PFSK-1 (cell line): ENCODE measurements around the gene CCDC33.

Experiments used
- POLR2AphosphoS5 ChIP-seq: IDR thresholded peaks from 2 replicates; pipeline ENCODE4 v1.6.1; 2012; ENCODE audit warnings: low read depth, mild to moderate bottlenecking, control low read depth, low read length, moderate library complexity
- REST ChIP-seq, 2 experiments: IDR thresholded peaks; 2 replicates each; pipeline versions ENCODE4 v1.6.1 to v1.8.0; 2011 to 2012; ENCODE audit warnings: low read depth in 2 of 2, low read length in 2 of 2, control low read depth in 1 of 2, inconsistent platforms in 1 of 2, mild to moderate bottlenecking in 1 of 2, moderate library complexity in 1 of 2; ENCODE audit not compliant: insufficient read depth in 1 of 2
- SIN3A ChIP-seq: IDR thresholded peaks from 2 replicates; pipeline ENCODE4 v1.6.1; 2012; ENCODE audit warnings: mild to moderate bottlenecking, low read length, moderate library complexity, borderline replicate concordance; ENCODE audit not compliant: insufficient read depth
- TAF1 ChIP-seq: IDR thresholded peaks from 2 replicates; pipeline ENCODE4 v1.6.1; 2012; ENCODE audit warnings: low read length, control low read depth, borderline replicate concordance; ENCODE audit not compliant: insufficient read depth

- no peak for TF ChIP-seq TAF1
- TF ChIP-seq POLR2AphosphoS5: no peak
- no peak for TF ChIP-seq SIN3A
- TF ChIP-seq REST (IDR thresholded peaks at IDR 0.05; ENCODE audit: insufficient read depth in 1 of 2, low read depth in 2 of 2, low read length in 2 of 2): no peak
These were observed 27.3 kb downstream of the CCDC33 start for GRCh38 chr15:74263466-74263865.
